Posterior cingulate gyrus (tissue), 11 donors: Measurements from ENCODE around the gene LENEP.
A peak's percentile ranks its signal among the peaks of the same experiment; 100 is the strongest.

Source experiments
- DNase-seq, 10 donors: peaks; one replicate each; pipeline versions ENCODE4 v3.0.0 to v3.0.0-alpha.2; 2020 to 2021; ENCODE audit warnings: mixed read lengths in 3 of 10
- intact Hi-C: fragments of 100-400 bp; cut with DNase I; formaldehyde crosslinking; loops from one replicate; pipeline ENCODE4 v1.15.1; 2023

LENEP gene

DNA sequence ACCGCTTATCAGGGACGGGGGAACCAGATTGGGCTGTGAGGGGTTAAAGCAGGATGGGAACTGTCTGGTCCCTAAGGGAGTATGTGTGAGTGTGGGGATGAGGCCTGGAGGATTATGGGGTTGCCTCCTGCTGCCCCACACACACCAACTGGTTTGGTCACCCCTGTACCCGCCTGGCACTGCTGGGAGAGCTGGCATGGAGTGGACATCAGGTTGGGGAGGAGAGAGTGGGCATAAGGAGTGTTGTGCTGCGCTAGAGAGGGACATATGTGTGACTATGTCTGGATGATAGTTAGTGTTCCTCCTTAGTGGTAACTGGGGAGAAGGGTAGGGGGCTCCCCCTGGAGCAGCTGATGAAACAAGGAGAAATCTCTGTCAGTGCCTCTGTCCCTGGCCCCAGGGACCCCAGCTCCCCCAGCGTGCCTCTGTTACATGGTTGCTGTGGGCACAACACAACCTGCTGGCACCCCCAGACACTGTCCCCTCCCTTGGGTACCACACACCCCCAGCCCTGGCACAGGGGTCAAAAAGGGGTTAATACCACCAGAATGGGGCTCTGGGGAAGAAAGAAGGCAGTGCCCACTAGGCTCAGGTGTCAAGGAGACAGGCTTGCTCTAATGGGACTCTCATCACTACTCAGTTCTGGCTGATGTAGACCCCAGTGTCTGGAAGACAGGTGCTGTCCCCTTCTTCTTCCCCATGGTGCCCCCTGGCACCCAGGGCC is 11.1 kb downstream of the LENEP start:
- intact Hi-C loops = loop anchor here (5.0 kb wide), 1 partner anchor 38 kb away; no protein-coding TSS in a partner anchor
- peak in 1 of 10 donors; percentile 89 for DNase-seq

DNA sequence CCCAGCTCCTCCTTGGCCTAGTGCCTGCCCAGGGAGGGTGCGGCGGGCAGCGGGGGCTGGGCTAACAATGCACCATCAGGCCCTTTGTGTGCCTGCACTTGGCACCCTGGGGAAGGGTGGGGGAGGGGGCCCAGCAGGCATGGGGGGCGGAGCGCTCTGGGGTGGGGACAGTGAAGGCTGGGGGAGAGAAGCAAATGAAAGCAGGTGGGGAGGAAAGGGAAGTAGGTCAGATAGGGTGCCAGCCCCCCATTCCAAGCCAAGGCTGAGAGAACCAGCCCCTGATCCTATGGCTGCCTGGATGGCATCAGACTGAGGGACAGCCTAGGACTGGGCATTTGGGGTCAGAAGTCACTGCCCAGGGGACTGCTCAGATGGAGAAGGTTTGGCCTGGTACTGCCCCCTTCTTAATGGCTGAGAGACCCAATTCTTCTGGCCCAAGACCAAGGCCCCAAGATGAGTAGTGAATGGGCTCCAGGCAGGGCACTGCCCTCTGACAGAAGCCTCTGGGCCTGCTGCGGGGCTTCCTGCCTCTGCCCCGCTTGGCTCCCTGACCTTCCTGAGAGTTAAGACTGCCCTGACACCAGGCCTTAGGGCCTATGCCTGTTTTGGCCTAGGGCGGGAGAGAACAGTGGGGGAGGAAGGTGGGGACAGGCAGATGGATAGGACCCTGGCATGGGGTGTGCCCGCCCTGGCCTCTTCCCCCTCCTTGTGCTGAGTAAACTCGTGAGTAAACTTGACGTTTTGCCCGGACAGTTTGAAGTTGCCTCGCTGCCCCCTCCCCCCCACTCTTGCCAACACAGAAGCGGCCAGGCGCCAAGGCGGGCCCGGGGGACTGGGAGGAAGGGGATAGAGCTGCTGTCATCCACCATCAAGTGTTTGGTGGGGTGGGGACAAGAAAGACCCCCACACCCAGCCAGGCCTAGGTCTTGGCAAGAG is 12.0 kb downstream of the LENEP start:
- peak in 8 of 10 donors; percentile 50 to 95 (median 71) for DNase-seq
- intact Hi-C loops = loop anchor here (5.0 kb wide), 1 partner anchor 37 kb away; no protein-coding TSS in a partner anchor

- intact Hi-C loops = loop anchor here (5.0 kb wide), 1 partner anchor 36 kb away; no protein-coding TSS in a partner anchor
- DNase-seq = peak in 2 of 10 donors; percentile 37 to 75
These were observed 13.3 kb downstream of the LENEP start for GRCh38 chr1:155006601-155007101.

DNA sequence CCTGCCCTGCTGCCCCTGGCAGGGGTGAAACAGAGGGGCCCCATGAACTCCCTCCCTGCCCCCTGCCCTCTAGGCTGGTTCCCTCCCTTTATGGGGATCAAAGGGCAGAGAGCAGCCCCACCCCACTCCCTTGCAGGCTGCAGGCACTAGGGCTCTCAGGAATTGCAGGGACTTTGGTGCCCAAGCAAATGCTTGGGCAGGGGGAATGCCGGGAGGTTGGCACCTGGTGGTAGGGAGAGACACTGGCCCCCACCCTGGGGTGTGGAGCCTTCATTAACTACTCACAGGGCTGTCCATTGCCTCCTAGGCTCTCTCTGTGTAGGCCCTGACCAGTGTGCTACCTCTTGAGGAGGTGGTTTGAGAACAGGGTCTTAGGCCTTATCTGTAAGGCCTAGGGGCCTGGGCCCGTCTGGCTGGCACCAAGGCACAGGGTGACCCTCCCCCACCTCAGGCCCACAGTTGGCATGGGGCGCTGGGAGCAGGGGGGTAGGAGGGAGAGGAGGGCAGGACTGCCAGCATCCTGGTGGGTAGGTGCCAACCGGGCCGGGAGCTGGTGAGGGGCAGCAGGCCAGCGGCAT is 14.0 kb downstream of the LENEP start:
- peak in 5 of 10 donors; percentile 49 to 91 (median 60) for DNase-seq
- intact Hi-C loops = loop anchor here (5.0 kb wide), 1 partner anchor 35 kb away; no protein-coding TSS in a partner anchor

DNA sequence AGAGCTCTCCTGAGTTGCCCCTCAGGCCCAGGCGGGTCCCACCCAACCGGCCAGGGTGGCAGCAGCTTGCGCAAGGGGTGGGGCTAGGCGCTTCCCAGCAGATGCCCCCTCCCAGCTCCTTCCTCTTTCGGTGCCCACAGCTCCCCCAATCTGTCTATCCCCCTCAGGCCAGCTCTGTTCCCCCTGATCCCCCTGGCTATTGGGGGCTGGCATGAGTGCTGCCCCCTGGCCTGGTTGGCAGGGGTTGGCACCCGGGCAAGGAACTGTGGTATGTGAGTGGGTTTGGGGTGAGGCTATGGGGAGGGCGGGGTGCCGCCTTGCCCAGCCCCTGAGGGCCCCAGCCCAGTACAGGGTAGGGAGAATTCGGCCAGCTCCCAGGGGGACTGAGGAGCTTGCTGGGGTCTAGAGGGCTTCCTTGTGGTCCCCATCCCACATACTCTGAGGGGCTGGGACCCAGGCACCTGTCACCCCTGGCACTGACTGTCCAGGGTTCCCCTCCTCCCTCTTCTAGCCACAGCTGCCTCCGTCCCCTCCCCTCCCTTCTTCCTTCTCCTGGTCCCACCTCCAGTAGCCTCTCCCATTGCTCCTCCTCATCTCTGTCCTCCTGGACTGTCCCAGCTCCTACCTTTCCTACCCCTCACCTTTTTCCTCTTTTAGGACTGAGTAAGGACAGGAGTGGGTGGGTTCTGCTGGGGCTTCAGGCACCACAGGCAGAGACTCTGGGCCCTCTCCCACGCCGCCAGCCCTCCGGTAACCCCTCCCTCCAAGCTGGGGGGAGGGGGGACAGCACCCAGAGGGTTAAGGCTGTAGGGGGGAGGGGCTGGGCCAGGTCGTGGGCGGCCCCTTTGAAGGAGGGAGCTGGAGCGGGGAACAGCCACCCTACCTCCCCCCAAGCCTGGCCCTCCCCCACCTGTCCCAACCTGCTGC is 14.9 kb downstream of the LENEP start:
- intact Hi-C loops = loop anchor here (5.0 kb wide), 1 partner anchor 34 kb away; no protein-coding TSS in a partner anchor
- DNase-seq = peak in 1 of 10 donors; percentile 84

GRCh38 chr1:155009221-155009711 is 15.9 kb downstream of the LENEP start:
- DNase-seq = no peak
- intact Hi-C loops = loop anchor here (5.0 kb wide), 1 partner anchor 33 kb away; no protein-coding TSS in a partner anchor

GRCh38 chr1:155009742-155010141 is 16.4 kb downstream of the LENEP start:
- intact Hi-C loops = loop anchor here (5.0 kb wide), 1 partner anchor 33 kb away; no protein-coding TSS in a partner anchor
- no peak for DNase-seq

GRCh38 chr1:155010211-155010918 is 17.0 kb downstream of the LENEP start:
- DNase-seq = no peak
- intact Hi-C loops = no loop called here

DNA sequence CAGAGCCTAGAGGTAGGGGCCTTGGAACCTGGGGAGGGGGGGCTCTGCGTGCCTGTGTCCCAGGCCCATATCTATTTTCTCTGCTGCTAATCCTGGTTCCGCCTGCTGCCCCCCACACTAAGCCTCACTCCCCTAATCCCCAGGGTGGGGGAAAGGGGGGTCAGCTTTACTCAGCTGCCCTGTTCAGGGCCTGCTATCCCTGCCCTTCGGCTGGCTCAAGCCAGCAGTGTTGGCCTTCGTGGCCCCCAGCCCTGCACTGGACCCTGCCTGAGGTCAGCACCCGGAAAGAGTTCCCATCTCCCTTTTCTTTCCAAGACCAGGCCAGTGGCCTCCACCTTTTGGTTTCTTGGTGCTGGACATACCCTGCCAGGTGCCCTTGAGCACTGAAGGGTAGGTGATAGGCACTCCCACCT is 17.6 kb downstream of the LENEP start:
- no peak for DNase-seq
- intact Hi-C loops = no loop called here

- intact Hi-C loops = no loop called here
- DNase-seq = no peak
These were observed 18.1 kb downstream of the LENEP start for GRCh38 chr1:155011437-155012025.

- peak; percentile 71 to 98 (median 84) for DNase-seq
- intact Hi-C loops = no loop called here
These were observed 18.7 kb downstream of the LENEP start for GRCh38 chr1:155012026-155012546.

DNA sequence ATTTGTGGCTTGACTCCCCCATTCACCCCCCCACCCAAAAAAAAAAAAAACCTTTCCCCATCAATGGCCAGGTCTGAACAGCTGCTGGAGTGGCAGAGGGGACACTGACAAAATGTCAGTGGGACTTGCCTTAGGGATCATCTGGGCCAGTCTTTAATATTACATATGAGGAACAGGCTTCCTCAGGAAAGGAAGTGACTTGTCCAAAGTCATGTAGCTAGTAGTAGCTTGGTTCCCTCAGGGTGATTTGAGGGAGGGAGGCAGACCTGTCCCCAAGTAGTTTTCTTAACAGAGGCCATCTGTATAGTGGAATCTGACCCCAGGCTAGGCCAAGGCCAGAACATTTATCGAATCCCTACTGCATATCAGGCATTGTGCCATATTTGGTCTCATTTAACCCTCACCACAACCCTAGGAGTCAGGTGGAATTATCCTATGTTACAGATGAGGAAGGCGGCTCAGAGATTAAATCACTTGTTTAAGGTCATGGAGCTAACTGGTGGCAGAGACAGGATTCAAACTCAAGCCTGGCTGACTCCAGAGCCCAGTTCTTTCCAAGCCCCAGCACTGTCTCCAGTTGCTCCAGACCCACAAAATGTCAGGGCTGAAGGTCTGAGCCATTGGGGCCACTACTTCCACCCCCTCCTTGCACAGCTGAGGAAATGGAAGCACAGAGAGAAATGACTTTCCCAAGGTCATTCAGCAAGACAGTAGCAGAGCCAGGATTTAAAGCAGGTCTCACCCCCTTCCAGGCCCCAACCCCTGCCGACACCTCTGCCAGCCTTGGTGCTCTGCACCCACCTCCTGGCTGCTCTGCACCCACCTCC is 19.6 kb downstream of the LENEP start:
- DNase-seq = no peak
- intact Hi-C loops = no loop called here

- intact Hi-C loops = no loop called here
These were observed 20.2 kb downstream of the LENEP start for GRCh38 chr1:155013632-155014031.

DNA sequence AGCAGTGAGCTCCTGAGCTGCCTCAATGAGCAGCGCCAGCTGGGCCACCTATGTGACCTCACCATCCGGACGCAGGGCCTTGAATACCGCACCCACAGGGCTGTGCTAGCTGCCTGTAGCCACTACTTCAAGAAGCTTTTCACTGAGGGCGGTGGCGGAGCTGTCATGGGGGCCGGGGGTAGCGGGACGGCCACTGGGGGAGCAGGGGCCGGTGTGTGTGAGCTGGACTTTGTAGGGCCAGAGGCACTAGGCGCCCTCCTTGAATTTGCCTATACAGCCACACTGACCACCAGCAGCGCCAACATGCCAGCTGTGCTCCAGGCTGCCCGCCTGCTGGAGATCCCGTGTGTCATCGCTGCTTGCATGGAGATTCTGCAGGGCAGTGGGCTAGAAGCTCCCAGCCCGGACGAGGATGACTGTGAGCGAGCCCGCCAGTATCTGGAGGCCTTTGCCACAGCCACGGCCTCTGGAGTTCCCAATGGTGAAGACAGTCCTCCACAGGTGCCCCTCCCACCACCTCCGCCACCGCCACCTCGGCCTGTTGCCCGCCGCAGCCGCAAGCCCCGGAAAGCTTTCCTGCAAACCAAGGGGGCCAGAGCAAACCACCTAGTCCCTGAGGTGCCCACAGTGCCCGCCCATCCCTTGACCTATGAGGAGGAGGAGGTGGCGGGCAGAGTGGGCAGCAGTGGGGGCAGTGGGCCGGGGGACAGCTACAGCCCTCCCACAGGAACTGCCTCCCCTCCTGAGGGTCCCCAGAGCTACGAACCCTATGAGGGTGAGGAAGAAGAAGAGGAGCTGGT is 21.5 kb downstream of the LENEP start:
- intact Hi-C loops = loop anchor here (5.0 kb wide), 1 partner anchor 53 kb away; the partner anchor contains the start of gene PYGO2
- peak in 1 of 10 donors; percentile 59 for DNase-seq

More at GRCh38 chr1:155013632-155014031, 20.2 kb downstream of the LENEP start:
- no peak for DNase-seq

DNA sequence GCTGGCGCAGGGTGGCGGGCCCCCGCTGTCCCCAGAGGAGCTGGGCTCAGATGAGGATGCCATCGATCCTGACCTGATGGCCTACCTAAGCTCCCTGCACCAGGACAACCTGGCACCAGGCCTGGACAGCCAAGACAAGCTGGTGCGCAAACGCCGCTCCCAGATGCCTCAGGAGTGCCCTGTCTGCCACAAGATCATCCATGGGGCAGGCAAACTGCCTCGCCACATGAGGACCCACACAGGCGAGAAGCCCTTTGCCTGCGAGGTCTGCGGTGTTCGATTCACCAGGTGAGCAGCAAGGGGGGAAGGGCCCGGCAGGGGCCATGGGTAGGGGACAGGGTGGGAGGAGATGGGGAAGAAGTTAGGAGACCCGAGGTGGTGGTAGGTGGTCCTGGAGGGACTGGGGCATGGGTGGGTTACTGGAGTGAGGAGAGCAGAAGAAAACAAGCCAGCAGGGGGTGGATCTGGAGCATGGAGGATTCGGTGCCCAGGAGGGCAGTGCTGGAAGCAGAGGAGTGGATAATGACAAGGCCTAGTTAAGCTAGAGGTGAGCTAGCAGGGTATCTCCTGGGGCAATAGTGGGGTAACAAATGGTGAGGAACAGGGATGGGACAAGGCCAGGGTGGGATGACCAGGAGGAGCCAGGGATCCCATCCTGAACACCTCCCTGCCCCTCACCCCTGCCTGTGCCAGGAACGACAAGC is 22.3 kb downstream of the LENEP start:
- intact Hi-C loops = loop anchor here (5.0 kb wide), 1 partner anchor 53 kb away; the partner anchor contains the start of gene PYGO2
- DNase-seq = no peak
